A549 treated with DMSO at 1 μM for 4 hours (cell line): ENCODE measurements around the gene CRNN. TPM values are rescaled to one million over a fixed set of nuclear protein-coding genes. Genes with fewer than 3 reads are reported as not detected.

Experiments used
- total RNA-seq: library from RNA; stranded (reverse); fragments of 200-300 nt; extraction: Qiagen RNA extraction; gene quantifications from 5 replicates; pipeline ENCODE4 v1.2.3, GENCODE V29; 2022; ENCODE audit warnings: low read depth

The CRNN gene
- total RNA-seq = not detected in 5 replicates

GRCh38 chr1:152413909-152414308, at the start of gene CRNN:
Gene CRNN, minus strand, starts transcription at chr1:152414263. Its CDS starts 2,030 bp downstream, at chr1:152412233.

GRCh38 chr1:152359906-152360305, 54.2 kb downstream of the CRNN start, which contains the start of gene FLG2:
Gene FLG2, minus strand, starts transcription at chr1:152360006. Its CDS starts 1,122 bp downstream, at chr1:152358884.

Other genes with a start within 250 kb of the CRNN start
- not detected in 5 replicates for gene HRNR, start 190.1 kb downstream of the CRNN start, total RNA-seq
- gene FLG, start 89.0 kb downstream of the CRNN start, total RNA-seq = under 0.01 to 0.01 TPM in 2 of 5 replicates, not detected in the others
- gene FLG2, start 54.3 kb downstream of the CRNN start, total RNA-seq = not detected in 5 replicates
- 0.31 TPM in 1 of 5 replicates, not detected in the others for gene LCE5A, start 96.5 kb upstream of the CRNN start, total RNA-seq
- 0.25 to 0.48 TPM (median 0.43 TPM) in 4 of 5 replicates, not detected in the other for gene CRCT1, start 100.2 kb upstream of the CRNN start, total RNA-seq
- not detected in 5 replicates for gene LCE3E, start 152.5 kb upstream of the CRNN start, total RNA-seq
- gene LCE3D, start 166.3 kb upstream of the CRNN start, total RNA-seq = 0.69 to 1.3 TPM (median 0.88 TPM) in 5 replicates
- gene LCE3C, start 186.0 kb upstream of the CRNN start, total RNA-seq = not detected in 5 replicates
- not detected in 5 replicates for gene LCE3B, start 199.5 kb upstream of the CRNN start, total RNA-seq
- gene LCE3A, start 208.8 kb upstream of the CRNN start, total RNA-seq = not detected in 5 replicates
- not detected in 5 replicates for gene LCE2D, start 249.1 kb upstream of the CRNN start, total RNA-seq